HG03045 (cell line): Measurements from ENCODE around the gene FAM3C.
A peak's percentile ranks its signal among the peaks of the same experiment; 100 is the strongest.

Source experiments
- ATAC-seq: cut with Tn5 transposase; IDR thresholded peaks from one replicate; pipeline ENCODE4 v1.9.1; 2021; ENCODE audit warnings: mild to moderate bottlenecking, moderate library complexity; ENCODE audit not compliant: unreplicated experiment

Gene FAM3C

GRCh38 chr7:121411597-121411979 is 15.5 kb upstream of the FAM3C start:
- ATAC-seq = no peak

GRCh38 chr7:121410829-121411596 is 14.9 kb upstream of the FAM3C start:
- ATAC-seq = no peak

- no peak for ATAC-seq
These were observed 10.8 kb upstream of the FAM3C start for GRCh38 chr7:121406944-121407343.

- ATAC-seq = no peak
These were observed 10.4 kb upstream of the FAM3C start for GRCh38 chr7:121406461-121406860.

- ATAC-seq = no peak
These were observed 8.2 kb upstream of the FAM3C start for GRCh38 chr7:121404348-121404747.

GRCh38 chr7:121402701-121403100 is 6.6 kb upstream of the FAM3C start:
- no peak for ATAC-seq

- no peak for ATAC-seq
These were observed 5.8 kb upstream of the FAM3C start for GRCh38 chr7:121401896-121402295.

GRCh38 chr7:121398246-121398645 is 2.1 kb upstream of the FAM3C start:
- ATAC-seq = no peak

- ATAC-seq = no peak
These were observed 1.7 kb upstream of the FAM3C start for GRCh38 chr7:121397822-121398221.

GRCh38 chr7:121397361-121397760 is 1.3 kb upstream of the FAM3C start:
- ATAC-seq = no peak

- ATAC-seq = peak; percentile 44
These were observed 581 bp downstream of the FAM3C start for GRCh38 chr7:121395494-121395960.

GRCh38 chr7:121394709-121395140 is 1.4 kb downstream of the FAM3C start:
- no peak for ATAC-seq

GRCh38 chr7:121393005-121393366 is 3.1 kb downstream of the FAM3C start:
- no peak for ATAC-seq

GRCh38 chr7:121392277-121393004 is 3.7 kb downstream of the FAM3C start:
- no peak for ATAC-seq

GRCh38 chr7:121391686-121392085 is 4.4 kb downstream of the FAM3C start:
- no peak for ATAC-seq

GRCh38 chr7:121390617-121391016 is 5.5 kb downstream of the FAM3C start:
- ATAC-seq = no peak

GRCh38 chr7:121390109-121390508 is 6.0 kb downstream of the FAM3C start:
- no peak for ATAC-seq

- no peak for ATAC-seq
These were observed 7.2 kb downstream of the FAM3C start for GRCh38 chr7:121388950-121389349.

- ATAC-seq = peak; percentile 96
These were observed 10.3 kb downstream of the FAM3C start for GRCh38 chr7:121385800-121386179.

GRCh38 chr7:121385056-121385799 is 10.9 kb downstream of the FAM3C start:
- no peak for ATAC-seq

GRCh38 chr7:121384265-121384664 is 11.8 kb downstream of the FAM3C start:
- no peak for ATAC-seq
